Fibroblast of skin of back (primary cell): ENCODE data around the gene ALKBH7.
A peak's percentile ranks its signal among the peaks of the same experiment; 100 is the strongest.

Source experiments
- DNase-seq: peaks from one replicate; pipeline ENCODE4 v3.0.0-alpha.2; 2013

The ALKBH7 gene

GRCh38 chr19:6364353-6364752, 8.2 kb upstream of the ALKBH7 start:
- DNase-seq: no peak

- DNase-seq: peak; percentile 96
These were observed 660 bp downstream of the ALKBH7 start for GRCh38 chr19:6373096-6373812.

- no peak for DNase-seq
These were observed 1.2 kb downstream of the ALKBH7 start for GRCh38 chr19:6373813-6374108.

- no peak for DNase-seq
These were observed 1.6 kb downstream of the ALKBH7 start for GRCh38 chr19:6374161-6374709.

- DNase-seq: no peak
These were observed 2.3 kb downstream of the ALKBH7 start for GRCh38 chr19:6374711-6375410.

- no peak for DNase-seq
These were observed 2.9 kb downstream of the ALKBH7 start, which contains the start of gene PSPN for GRCh38 chr19:6375411-6376010. TSS of gene PSPN (minus strand) at chr19:6375933. CDS start at chr19:6375849, 84 bp downstream.

GRCh38 chr19:6376512-6377190, 4.1 kb downstream of the ALKBH7 start:
- no peak for DNase-seq

- peak; percentile 74 for DNase-seq
These were observed 5.4 kb downstream of the ALKBH7 start for GRCh38 chr19:6378041-6378440.

- no peak for DNase-seq
These were observed 5.9 kb downstream of the ALKBH7 start for GRCh38 chr19:6378486-6378885.

GRCh38 chr19:6379744-6380143, 7.2 kb downstream of the ALKBH7 start:
- DNase-seq: no peak

- DNase-seq: no peak
These were observed 8.6 kb downstream of the ALKBH7 start for GRCh38 chr19:6381030-6381750.

- no peak for DNase-seq
These were observed 10.6 kb downstream of the ALKBH7 start for GRCh38 chr19:6383188-6383587.

GRCh38 chr19:6384381-6384780, 11.8 kb downstream of the ALKBH7 start:
- DNase-seq: no peak

- DNase-seq: no peak
These were observed 14.8 kb downstream of the ALKBH7 start for GRCh38 chr19:6387372-6387771.

- no peak for DNase-seq
These were observed 19.9 kb downstream of the ALKBH7 start for GRCh38 chr19:6392221-6393073.

- peak; percentile 96 for DNase-seq
These were observed 20.7 kb downstream of the ALKBH7 start, which contains the start of gene GTF2F1 for GRCh38 chr19:6393074-6393982. TSS of gene GTF2F1 (minus strand) at chr19:6393164. CDS start at chr19:6392995, 169 bp downstream.

- DNase-seq: no peak
These were observed 21.4 kb downstream of the ALKBH7 start for GRCh38 chr19:6393983-6394412.

- DNase-seq: no peak
These were observed 22.2 kb downstream of the ALKBH7 start for GRCh38 chr19:6394831-6395230.

- no peak for DNase-seq
These were observed 23.7 kb downstream of the ALKBH7 start for GRCh38 chr19:6396305-6396704.
